Dedifferentiated amniotic fluid mesenchymal stem cell (primary cell): ENCODE measurements around the gene TSPYL4.
A peak's percentile ranks its signal among the peaks of the same experiment; 100 is the strongest.

ENCODE experiments used
- DNase-seq: peaks from one replicate; pipeline ENCODE4 v3.0.0-alpha.2; 2016; ENCODE audit errors: extremely low spot score

The TSPYL4 gene

GRCh38 chr6:116229287-116229913 lies 24.5 kb downstream of the TSPYL4 start:
- peak; percentile 94 for DNase-seq

GRCh38 chr6:116223355-116223754 lies 30.5 kb downstream of the TSPYL4 start:
- DNase-seq: no peak

GRCh38 chr6:116221911-116222310 lies 32.0 kb downstream of the TSPYL4 start:
- no peak for DNase-seq

DNA sequence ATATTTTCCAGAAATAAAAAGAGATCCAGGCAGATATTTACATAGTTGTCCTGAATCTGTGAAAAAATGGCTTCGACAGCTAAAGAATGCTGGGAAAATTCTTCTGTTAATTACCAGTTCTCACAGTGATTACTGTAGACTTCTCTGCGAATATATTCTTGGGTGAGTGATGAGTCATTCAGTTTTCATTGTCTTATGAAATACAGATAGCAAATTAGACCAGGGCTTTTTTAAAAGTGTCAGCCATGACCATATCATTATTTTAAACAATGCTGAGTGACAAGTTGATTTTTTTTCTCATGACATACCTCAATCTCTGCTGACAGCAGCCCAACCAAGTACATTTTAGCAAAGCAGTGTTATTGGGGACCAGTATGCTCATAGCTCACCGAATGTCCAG lies 32.8 kb downstream of the TSPYL4 start:
- no peak for DNase-seq

DNA sequence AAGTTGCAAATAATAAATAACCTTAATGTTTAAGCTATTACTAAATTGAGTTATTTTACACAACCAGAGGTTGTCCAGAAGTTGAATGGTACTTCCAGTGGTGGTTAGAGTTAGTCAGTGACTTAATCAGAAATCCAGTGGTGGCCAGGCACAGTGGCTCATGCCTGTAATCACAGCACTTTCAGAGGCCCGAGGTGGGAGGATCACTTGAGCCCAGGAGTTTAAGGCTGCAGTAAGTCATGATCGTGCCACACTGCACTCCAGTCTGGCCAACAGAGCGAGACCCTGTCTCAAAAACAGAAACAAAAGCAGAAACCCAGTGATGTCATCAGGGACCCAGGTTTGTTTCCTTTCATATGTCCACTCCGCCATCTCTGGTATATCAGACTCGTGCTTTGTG lies 35.0 kb downstream of the TSPYL4 start:
- no peak for DNase-seq

- DNase-seq: peak; percentile 78
Measured at GRCh38 chr6:116218172-116218633, 35.7 kb downstream of the TSPYL4 start.

DNA sequence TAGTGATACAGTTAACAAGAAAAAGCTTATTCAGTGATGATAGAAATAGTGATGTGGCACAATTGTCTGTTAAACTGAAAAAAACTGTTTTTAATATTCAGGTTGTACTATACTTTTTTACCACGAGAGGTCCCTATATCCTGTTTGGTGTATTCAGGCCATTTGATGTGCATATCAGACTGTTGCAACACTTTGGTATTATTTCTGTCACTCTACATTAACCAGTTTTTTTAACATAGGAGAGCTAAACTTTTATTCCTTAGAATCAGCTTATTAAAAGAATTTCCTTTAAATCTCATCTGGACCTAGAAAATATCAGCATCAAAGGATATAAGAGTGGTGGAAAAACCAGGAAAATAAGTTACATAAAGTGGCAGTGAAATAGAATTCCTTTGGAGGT lies 36.8 kb downstream of the TSPYL4 start:
- peak; percentile 79 for DNase-seq

- DNase-seq: no peak
Measured at GRCh38 chr6:116215414-116215813, 38.5 kb downstream of the TSPYL4 start.

GRCh38 chr6:116214681-116215080 lies 39.2 kb downstream of the TSPYL4 start:
- no peak for DNase-seq

- no peak for DNase-seq
Measured at GRCh38 chr6:116210750-116211425, 43.0 kb downstream of the TSPYL4 start.

DNA sequence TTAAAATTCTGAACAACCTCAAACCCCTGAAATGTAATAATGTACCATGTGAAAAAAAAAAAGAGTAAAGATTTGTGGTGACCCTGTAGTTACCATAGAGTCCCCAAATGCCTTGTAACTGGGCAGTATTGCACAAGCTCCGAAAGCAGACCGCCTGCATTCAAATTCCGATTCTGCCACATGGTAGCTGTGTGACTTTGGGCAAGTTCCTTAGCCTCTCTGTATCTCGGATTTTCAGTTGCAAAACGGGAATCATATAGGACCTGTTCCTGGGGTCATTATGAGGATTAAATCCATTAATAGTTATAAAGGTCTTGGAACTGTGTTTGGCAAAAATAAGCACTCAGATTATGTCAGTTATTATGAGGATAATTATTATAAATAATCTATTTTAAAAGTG lies 43.6 kb downstream of the TSPYL4 start:
- DNase-seq: no peak

- peak; percentile 35 for DNase-seq
Measured at GRCh38 chr6:116208056-116208785, 45.7 kb downstream of the TSPYL4 start.

DNA sequence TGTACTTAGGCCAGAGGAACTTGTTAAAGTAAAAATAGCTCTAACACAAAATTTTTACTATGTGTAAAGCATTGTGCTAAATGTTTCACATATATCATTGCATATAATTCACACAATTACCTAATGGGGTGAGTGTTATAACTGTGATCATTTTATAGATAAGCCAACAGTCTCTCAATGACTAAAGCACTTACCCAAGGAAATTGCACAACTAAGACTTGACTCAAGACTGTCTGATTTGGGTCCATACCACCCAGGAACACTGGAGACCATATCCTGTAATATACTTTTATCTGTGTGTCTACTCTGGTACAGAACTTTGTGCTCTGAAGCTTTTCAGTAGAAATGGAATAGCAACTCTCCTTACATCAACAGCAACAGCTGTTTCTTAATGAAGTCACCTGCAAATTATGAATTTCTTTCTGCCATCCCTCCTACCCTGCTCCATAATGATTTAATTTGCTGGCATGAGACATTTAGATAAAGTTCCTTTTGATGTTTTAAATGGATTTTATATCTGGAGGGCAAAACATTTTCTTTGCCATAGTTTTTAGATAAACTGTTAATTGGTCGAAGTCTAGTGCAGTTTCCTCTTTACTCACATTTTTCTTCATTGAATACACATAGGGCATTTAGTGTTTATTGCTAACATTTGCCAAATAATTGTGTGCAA lies 47.5 kb downstream of the TSPYL4 start:
- DNase-seq: no peak

- no peak for DNase-seq
Measured at GRCh38 chr6:116205281-116205680, 48.6 kb downstream of the TSPYL4 start.

GRCh38 chr6:116201538-116201937 lies 52.3 kb downstream of the TSPYL4 start:
- DNase-seq: no peak

DNA sequence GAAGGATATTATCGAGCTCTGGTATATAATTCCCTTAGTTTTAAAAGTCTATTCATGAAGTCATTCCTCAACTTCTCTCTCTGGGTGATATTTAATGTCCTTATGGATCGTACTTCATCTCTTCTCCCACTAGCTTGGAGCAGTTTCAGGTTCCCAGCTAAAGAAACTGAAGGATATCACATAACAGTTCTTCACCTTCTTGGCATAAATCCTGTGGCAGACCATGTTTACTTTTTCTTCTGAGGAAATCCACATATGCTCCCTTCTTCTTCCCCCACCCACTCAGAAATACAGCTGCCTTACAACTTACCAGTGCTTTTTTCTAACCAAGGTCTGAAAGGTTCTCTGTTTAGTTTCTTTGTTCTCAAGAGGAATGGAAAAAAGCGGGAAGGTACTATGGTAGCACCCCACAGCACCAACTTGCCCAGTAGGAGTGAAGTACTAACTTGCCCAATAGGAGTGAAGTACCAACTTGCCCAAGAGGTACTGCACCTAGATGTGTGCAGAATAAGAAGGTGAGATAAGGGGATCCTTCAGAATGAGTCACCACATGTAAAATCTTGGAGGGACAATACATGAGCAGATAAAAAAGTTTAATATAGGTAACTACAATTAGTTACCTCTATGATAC lies 53.1 kb downstream of the TSPYL4 start:
- no peak for DNase-seq
